GM12892 (cell line): ENCODE results near the gene ADGRF1.

Experiments
- POLR2A ChIP-seq: IDR thresholded peaks from 2 replicates; pipeline ENCODE4 v1.6.1; 2011; ENCODE audit warnings: low read depth, low read length, control low read depth
- POLR2AphosphoS5 ChIP-seq: IDR thresholded peaks from 2 replicates; pipeline ENCODE4 v1.6.1; 2011; ENCODE audit warnings: low read depth, low read length, control low read depth
- TAF1 ChIP-seq: IDR thresholded peaks from 2 replicates; pipeline ENCODE4 v1.6.1; 2011; ENCODE audit warnings: low read depth, mild to moderate bottlenecking, control low read depth, low read length, borderline replicate concordance

DNA sequence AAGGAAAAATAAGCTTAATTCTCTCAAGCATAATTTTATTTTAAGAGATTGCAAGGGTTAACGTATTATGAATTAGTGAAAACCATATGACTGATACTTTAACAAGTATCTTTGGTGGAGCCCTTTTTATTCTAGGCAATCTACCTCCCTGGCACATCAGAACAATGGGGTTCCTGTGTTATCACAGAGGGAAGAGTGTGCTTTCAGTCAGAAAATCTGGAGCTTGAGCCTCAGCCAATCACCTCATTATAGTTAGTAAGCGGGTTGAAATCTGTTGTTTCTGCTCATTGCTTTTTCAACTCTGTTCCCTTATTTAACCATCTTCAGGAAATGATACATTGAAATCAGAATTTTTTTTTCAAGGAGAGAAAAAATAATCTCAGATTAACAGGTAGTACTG, 391 bp downstream of the ADGRF1 start:
- no peak for TF ChIP-seq POLR2AphosphoS5
- TF ChIP-seq POLR2A: no peak
- TF ChIP-seq TAF1: no peak
